NCI-H2227 (cell line): ENCODE data around the gene TOMM20.

Experiments used
- DNase-seq: peaks from one replicate; lab custom pipeline; 2025; ENCODE audit not compliant: unreplicated experiment; lab: John Stamatoyannopoulos, UW

The TOMM20 gene

GRCh38 chr1:235136111-235136510 is 7.5 kb upstream of the TOMM20 start:
- DNase-seq = no peak

- no peak for DNase-seq
Observed at GRCh38 chr1:235134171-235134570, 5.5 kb upstream of the TOMM20 start.

- no peak for DNase-seq
Observed at GRCh38 chr1:235133086-235133485, 4.4 kb upstream of the TOMM20 start.

- DNase-seq = no peak
Observed at GRCh38 chr1:235131961-235132360, 3.3 kb upstream of the TOMM20 start.

GRCh38 chr1:235130766-235131270 is 2.2 kb upstream of the TOMM20 start:
- no peak for DNase-seq

GRCh38 chr1:235129774-235130570 is 1.3 kb upstream of the TOMM20 start:
- DNase-seq = no peak

DNA sequence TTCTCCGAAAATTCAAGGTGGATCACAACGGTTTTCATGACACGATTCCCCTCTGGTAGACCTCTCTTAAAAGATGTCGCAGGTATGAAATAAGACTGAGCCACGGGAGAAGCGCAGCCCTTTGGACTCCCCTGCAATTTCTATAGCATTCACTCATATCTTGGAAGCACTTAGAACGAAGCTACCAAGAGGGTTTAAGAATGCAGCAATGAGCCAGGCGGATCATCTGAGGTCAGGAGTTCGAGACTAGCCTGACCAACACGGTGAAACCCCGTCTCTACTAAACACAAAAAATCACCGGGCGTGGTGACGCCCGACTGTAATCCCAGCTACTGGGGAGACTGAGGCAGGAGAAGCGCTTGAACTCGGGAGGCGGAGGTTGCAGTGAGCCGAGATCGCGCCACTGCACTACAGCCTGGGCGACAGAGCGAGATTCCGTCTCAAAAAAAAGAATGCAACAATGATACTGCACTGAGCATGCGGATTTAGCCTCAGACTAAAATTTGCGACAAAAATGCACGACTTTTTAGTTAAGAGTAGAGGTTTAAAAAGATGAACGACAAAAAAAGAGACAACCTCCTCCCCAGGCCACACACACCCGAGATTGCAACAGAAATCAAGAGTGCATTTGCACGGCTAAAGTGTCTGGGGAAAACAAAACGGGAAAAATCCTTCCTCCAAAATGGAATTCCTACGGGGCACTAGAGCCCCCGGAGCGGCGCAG is 743 bp downstream of the TOMM20 start:
- DNase-seq = no peak

DNA sequence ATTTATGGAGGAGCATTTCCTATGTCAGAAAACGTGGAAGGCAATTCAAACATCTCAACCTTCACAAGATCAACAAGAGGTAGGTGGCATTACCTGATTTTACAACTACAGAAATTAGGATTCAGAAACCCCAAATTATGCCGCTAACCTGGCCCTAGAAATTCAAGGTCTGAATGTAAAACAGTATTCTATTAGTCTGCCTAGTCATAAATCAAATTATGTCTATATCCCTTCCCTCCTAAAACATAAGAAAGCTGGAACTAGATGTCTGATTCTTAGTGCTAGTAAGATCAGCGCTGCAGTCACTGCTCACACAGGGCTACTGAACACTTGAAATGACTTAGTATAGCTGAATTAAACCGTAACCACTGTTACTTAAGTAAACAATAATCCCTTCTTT is 1.4 kb downstream of the TOMM20 start:
- no peak for DNase-seq

DNA sequence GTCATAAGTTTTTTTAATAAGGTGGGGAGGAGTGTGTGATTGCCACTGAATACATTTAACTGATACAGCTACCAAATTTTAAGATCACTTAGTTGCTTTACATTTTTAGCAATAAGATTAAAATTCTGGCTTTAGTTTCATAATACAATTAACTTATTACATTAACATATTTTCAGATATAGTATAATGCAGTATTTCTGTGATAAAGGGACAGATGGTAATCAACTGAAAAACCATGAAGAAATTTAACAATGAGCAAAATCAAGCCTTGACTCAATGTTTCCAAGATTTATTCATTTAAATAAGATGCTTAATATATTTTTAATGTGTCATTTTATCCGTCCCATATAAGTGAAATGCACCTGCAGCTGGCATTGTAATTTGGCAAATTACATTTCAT is 4.0 kb downstream of the TOMM20 start:
- DNase-seq = no peak

DNA sequence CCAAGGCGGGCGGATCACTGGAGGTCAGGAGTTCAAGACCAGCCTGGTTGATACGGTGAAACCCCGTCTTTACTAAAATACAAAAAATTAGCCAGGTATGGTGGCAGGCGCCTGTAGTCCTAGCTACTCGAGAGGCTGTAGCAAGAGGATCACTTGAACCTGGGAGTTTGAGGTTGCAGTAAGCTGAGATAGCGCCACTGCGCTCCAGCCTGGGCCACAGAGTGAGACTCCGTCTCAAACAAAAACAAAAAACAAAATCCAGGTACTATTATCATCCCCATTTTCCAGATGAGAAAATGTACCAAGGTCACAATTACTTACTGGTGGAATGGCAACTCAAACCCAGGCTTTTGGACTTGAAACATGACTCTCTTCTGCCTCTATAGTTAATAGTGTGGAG is 4.5 kb downstream of the TOMM20 start:
- DNase-seq = no peak

- DNase-seq = no peak
Observed at GRCh38 chr1:235122348-235122747, 6.3 kb downstream of the TOMM20 start.

GRCh38 chr1:235113183-235113917 is 15.3 kb downstream of the TOMM20 start:
- no peak for DNase-seq

- DNase-seq = no peak
Observed at GRCh38 chr1:235112297-235113182, 16.1 kb downstream of the TOMM20 start.

DNA sequence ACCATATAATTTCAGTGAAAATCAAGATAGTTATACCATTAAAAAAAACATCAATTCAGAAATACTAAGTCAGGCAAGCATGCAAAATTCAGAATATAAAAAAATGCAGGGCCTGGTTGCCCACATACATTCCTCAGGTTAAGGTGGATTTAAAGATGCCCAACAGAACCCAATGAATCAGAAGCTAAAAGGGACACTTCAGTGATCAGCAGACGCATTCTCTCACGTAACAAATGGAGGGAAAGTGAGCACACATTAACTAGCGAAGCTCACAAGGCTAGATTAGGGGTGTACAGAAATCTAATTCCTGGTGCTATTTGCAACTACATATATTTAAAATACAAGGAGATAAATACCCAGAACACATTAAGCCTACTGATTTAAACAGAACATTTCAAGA is 17.5 kb downstream of the TOMM20 start:
- DNase-seq = no peak

- DNase-seq = no peak
Observed at GRCh38 chr1:235108876-235109275, 19.8 kb downstream of the TOMM20 start.

DNA sequence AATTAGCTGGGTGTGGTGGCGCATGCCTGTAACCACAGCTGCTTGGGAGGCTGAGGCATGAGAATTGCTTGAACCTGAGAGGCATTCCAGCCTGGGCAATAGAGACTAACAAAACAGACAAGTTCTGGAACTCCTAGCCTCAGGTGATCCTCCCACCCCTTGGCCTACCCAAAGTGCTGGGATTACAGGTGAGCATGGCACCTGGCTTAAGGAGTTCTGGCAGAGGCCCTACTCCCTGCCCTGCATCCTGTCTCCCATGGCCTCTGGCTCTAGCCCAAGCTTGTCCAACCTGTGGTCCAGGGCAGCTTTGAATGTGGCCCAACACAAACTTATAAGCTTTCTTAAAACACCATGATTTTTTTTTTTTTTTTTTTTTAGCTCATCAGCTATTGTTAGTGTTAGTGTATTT is 20.4 kb downstream of the TOMM20 start:
- no peak for DNase-seq

DNA sequence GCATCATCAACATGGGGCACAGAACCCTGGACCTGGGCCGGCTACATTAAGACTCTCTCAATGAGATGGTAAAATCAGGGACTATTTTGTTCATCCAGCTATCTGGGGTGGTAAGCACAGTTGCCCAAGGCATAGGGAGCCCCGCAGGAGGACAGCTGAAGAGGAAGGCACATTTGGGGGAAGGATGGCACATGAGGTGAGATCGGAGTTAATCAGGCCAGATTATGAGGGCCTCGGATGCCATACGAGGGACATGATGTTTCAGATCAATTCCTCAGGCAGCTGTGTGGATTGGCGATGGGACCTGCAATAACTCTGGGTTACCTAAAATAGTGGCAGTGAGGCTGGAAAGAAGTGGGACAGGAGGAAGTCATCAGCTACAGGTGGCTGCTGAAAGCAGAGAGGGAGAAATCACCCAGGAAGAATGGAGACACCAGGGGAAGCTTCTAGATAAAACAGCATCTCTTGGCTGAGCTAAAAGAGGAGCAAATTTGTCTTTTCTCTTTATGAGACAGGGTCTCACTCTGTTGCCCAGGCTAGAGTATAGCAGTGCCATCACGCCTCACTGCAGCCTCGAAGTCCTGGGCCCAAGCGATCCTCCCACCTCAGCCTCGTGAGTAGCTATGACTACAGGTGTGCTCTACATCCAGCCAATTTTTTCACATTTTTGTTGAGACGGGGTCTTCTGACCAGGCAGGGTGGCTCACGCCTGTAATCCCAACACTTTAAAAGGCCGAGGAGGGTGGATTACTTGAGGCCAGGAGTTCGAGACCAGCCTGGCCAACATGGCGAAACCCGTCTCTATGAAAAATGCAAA is 21.1 kb downstream of the TOMM20 start:
- DNase-seq = no peak

GRCh38 chr1:235106457-235106856 is 22.2 kb downstream of the TOMM20 start:
- DNase-seq = no peak

DNA sequence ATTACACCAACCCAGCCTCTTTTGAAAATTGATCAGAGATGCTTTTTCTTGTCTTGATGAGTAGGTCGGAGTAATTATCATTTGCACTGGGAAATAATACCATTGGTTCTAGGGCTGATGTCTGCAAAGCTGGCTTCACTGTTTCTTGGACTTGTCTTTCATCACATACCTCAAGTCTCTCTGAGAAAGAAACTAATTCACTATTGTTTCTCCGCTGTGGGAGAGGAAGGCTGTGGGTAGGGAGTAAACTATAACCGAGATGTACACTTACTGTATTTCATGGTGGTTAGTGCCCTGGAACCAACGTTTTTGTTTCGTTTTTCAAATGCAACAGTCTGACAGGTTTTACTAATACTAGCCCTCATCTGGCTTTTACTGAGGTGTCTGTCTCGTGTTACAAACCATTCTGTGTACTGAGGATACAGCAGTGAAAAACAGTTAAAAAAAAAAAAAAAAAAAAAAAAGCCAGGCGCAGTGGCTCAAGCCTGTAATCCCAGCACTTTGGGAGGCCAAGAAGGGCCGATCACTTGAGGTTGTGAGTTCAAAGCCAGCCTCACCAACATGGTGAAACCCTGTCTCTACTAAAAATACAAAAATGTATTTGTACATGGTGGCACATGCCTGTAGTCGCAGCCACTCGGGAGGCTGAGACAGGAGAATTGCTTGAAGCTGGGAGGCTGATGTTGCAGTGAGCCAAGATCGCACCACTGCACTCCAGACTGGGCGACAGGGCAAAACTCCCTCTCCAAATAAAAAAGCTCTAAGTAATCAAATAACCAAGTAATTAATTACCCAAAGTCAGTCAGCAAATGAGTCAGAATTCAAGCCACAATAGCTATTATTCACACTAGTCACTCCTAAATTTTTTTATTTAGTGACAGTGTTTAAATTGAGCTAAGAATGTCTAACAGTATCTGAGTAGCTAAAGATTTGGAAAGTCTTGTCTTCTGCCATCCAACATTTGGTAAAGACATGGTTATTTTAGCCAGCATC is 23.3 kb downstream of the TOMM20 start:
- DNase-seq = peak; percentile 51
